ENCODE measurements around the gene GRAMD4. TPM values are rescaled to one million over a fixed set of nuclear protein-coding genes. Genes with fewer than 3 reads are reported as not detected.

GRAMD4 gene
- total RNA-seq, 2 experiments from 2014 or later: 41.2 to 42.1 TPM

GRCh38 chr22:46650078-46650810, 30.1 kb downstream of the GRAMD4 start:
- POLR2A ChIA-PET: no interaction called here
- ATAC-seq (no peak), DNase-seq (no peak)
- no peaks in the 10 kb centered on the region for H3K36me3 Mint-ChIP-seq (ENCODE audit: low read depth)
- no peak overlapping the region for H3K27ac Mint-ChIP-seq
- H3K4me3 Mint-ChIP-seq: no peak overlapping the region
- no peaks in the 10 kb centered on the region for H3K9me3 Mint-ChIP-seq (ENCODE audit: insufficient read depth)
- peaks cover 29% of the 10 kb centered on the region for H3K4me1 Mint-ChIP-seq (ENCODE audit: low read depth)
- CTCF ChIA-PET: no interaction called here
- no peaks in the 10 kb centered on the region for H3K27me3 Mint-ChIP-seq (ENCODE audit: low read depth)

GRCh38 chr22:46651316-46651715, 31.1 kb downstream of the GRAMD4 start:
- ChIA-PET POLR2A (no interaction called here), CTCF (no interaction called here)
- H3K4me1 Mint-ChIP-seq (ENCODE audit: low read depth): peaks cover 29% of the 10 kb centered on the region
- H3K27ac Mint-ChIP-seq: no peak overlapping the region
- H3K36me3 Mint-ChIP-seq (ENCODE audit: low read depth): no peaks in the 10 kb centered on the region
- H3K27me3 Mint-ChIP-seq (ENCODE audit: low read depth): no peaks in the 10 kb centered on the region
- ATAC-seq: no peak
- no peak for DNase-seq
- no peaks in the 10 kb centered on the region for H3K9me3 Mint-ChIP-seq (ENCODE audit: insufficient read depth)
- no peak overlapping the region for H3K4me3 Mint-ChIP-seq

- CTCF ChIA-PET: interaction anchor here (1.4 kb wide), 1 partner anchor 89 kb away, joined by 4 read pairs; no protein-coding TSS in a partner anchor
- POLR2A ChIA-PET: interaction anchor here (1.1 kb wide), 1 partner anchor 38 kb away, joined by 3 read pairs; no protein-coding TSS in a partner anchor
- H3K27me3 Mint-ChIP-seq (ENCODE audit: low read depth): no peaks in the 10 kb centered on the region
- H3K27ac Mint-ChIP-seq: no peak overlapping the region
- peaks cover 29% of the 10 kb centered on the region for H3K4me1 Mint-ChIP-seq (ENCODE audit: low read depth)
- ATAC-seq (no peak), DNase-seq (no peak)
- no peaks in the 10 kb centered on the region for H3K9me3 Mint-ChIP-seq (ENCODE audit: insufficient read depth)
- H3K4me3 Mint-ChIP-seq: no peak overlapping the region
- H3K36me3 Mint-ChIP-seq (ENCODE audit: low read depth): no peaks in the 10 kb centered on the region
Observed at GRCh38 chr22:46652081-46652846, 32.1 kb downstream of the GRAMD4 start.

- POLR2A ChIA-PET: interaction anchor here (1.1 kb wide), 1 partner anchor 39 kb away, joined by 3 read pairs; no protein-coding TSS in a partner anchor
Observed at GRCh38 chr22:46652847-46653331, 32.7 kb downstream of the GRAMD4 start.

GRCh38 chr22:46653596-46653995, 33.4 kb downstream of the GRAMD4 start:
- Mint-ChIP-seq H3K36me3 (ENCODE audit: low read depth) (no peaks in the 10 kb centered on the region), H3K4me1 (ENCODE audit: low read depth) (peaks cover 29% of the 10 kb centered on the region), H3K27ac (no peak overlapping the region), H3K27me3 (ENCODE audit: low read depth) (no peaks in the 10 kb centered on the region), H3K9me3 (ENCODE audit: insufficient read depth) (no peaks in the 10 kb centered on the region), H3K4me3 (no peak overlapping the region)
- ChIA-PET CTCF (interaction anchor here (1.4 kb wide), 1 partner anchor 90 kb away, joined by 4 read pairs; no protein-coding TSS in a partner anchor), POLR2A (interaction anchor here (1.1 kb wide), 1 partner anchor 39 kb away, joined by 3 read pairs; no protein-coding TSS in a partner anchor)
- ATAC-seq (peak; percentile 32), DNase-seq (no peak)

More at GRCh38 chr22:46652847-46653331, 32.7 kb downstream of the GRAMD4 start:
- Mint-ChIP-seq H3K36me3 (ENCODE audit: low read depth) (no peaks in the 10 kb centered on the region), H3K9me3 (ENCODE audit: insufficient read depth) (no peaks in the 10 kb centered on the region), H3K27ac (peak overlapping the region; percentile 28), H3K4me1 (ENCODE audit: low read depth) (peaks cover 29% of the 10 kb centered on the region), H3K4me3 (no peak overlapping the region), H3K27me3 (ENCODE audit: low read depth) (no peaks in the 10 kb centered on the region)
- DNase-seq (no peak), ATAC-seq (no peak)
- CTCF ChIA-PET: interaction anchor here (1.4 kb wide), 1 partner anchor 90 kb away, joined by 4 read pairs; no protein-coding TSS in a partner anchor

GRCh38 chr22:46654426-46654825, 34.2 kb downstream of the GRAMD4 start:
- DNase-seq (no peak), ATAC-seq (no peak)
- CTCF ChIA-PET: no interaction called here
- Mint-ChIP-seq H3K27ac (peak overlapping the region; percentile 39), H3K9me3 (ENCODE audit: insufficient read depth) (no peaks in the 10 kb centered on the region), H3K4me1 (ENCODE audit: low read depth) (peaks cover 27% of the 10 kb centered on the region), H3K36me3 (ENCODE audit: low read depth) (no peaks in the 10 kb centered on the region), H3K4me3 (no peak overlapping the region), H3K27me3 (ENCODE audit: low read depth) (no peaks in the 10 kb centered on the region)
- POLR2A ChIA-PET: no interaction called here

- Mint-ChIP-seq H3K27ac (peak overlapping the region; percentile 39), H3K9me3 (ENCODE audit: insufficient read depth) (no peaks in the 10 kb centered on the region)
Observed at GRCh38 chr22:46654927-46655595, 34.9 kb downstream of the GRAMD4 start.

GRCh38 chr22:46655861-46656608, 35.8 kb downstream of the GRAMD4 start:
- ChIA-PET POLR2A (no interaction called here), CTCF (interaction anchor here (0.6 to 2.0 kb wide), 2 partner anchors 15 to 93 kb away, joined by 3 to 4 read pairs; no protein-coding TSS in a partner anchor)
- no peak overlapping the region for H3K27ac Mint-ChIP-seq
- ATAC-seq: no peak
- H3K9me3 Mint-ChIP-seq (ENCODE audit: insufficient read depth): no peaks in the 10 kb centered on the region
- no peaks in the 10 kb centered on the region for H3K27me3 Mint-ChIP-seq (ENCODE audit: low read depth)
- no peak for DNase-seq
- no peaks in the 10 kb centered on the region for H3K36me3 Mint-ChIP-seq (ENCODE audit: low read depth)
- no peak overlapping the region for H3K4me3 Mint-ChIP-seq
- H3K4me1 Mint-ChIP-seq (ENCODE audit: low read depth): peaks cover 33% of the 10 kb centered on the region

More at GRCh38 chr22:46654927-46655595, 34.9 kb downstream of the GRAMD4 start:
- Mint-ChIP-seq H3K27me3 (ENCODE audit: low read depth) (no peaks in the 10 kb centered on the region), H3K4me1 (ENCODE audit: low read depth) (peaks cover 26% of the 10 kb centered on the region), H3K36me3 (ENCODE audit: low read depth) (no peaks in the 10 kb centered on the region), H3K4me3 (no peak overlapping the region)
- DNase-seq: no peak
- CTCF ChIA-PET: interaction anchor here (0.6 kb wide), 1 partner anchor 287 kb away, joined by 3 read pairs; no protein-coding TSS in a partner anchor
- no peak for ATAC-seq
- POLR2A ChIA-PET: no interaction called here

GRCh38 chr22:46656856-46657654, 36.9 kb downstream of the GRAMD4 start:
- DNase-seq (no peak), ATAC-seq (no peak)
- Mint-ChIP-seq H3K4me1 (ENCODE audit: low read depth) (peaks cover 25% of the 10 kb centered on the region), H3K4me3 (no peak overlapping the region), H3K27ac (no peak overlapping the region), H3K27me3 (ENCODE audit: low read depth) (no peaks in the 10 kb centered on the region), H3K9me3 (ENCODE audit: insufficient read depth) (no peaks in the 10 kb centered on the region), H3K36me3 (ENCODE audit: low read depth) (no peaks in the 10 kb centered on the region)
- CTCF ChIA-PET: interaction anchor here (2.0 kb wide), 1 partner anchor 94 kb away, joined by 4 read pairs; no protein-coding TSS in a partner anchor
- POLR2A ChIA-PET: no interaction called here

- no peaks in the 10 kb centered on the region for H3K9me3 Mint-ChIP-seq (ENCODE audit: insufficient read depth)
- DNase-seq: no peak
- no peaks in the 10 kb centered on the region for H3K36me3 Mint-ChIP-seq (ENCODE audit: low read depth)
- POLR2A ChIA-PET: no interaction called here
- peaks cover 25% of the 10 kb centered on the region for H3K4me1 Mint-ChIP-seq (ENCODE audit: low read depth)
- ATAC-seq: no peak
- H3K27me3 Mint-ChIP-seq (ENCODE audit: low read depth): no peaks in the 10 kb centered on the region
- H3K27ac Mint-ChIP-seq: no peak overlapping the region
- CTCF ChIA-PET: interaction anchor here (2.0 kb wide), 1 partner anchor 94 kb away, joined by 4 read pairs; no protein-coding TSS in a partner anchor
- H3K4me3 Mint-ChIP-seq: no peak overlapping the region
Observed at GRCh38 chr22:46657655-46657953, 37.4 kb downstream of the GRAMD4 start.
